IMR-90 (cell line): ENCODE data around the gene FOXD4L6. TPM values are rescaled to one million over a fixed set of nuclear protein-coding genes. Genes with fewer than 3 reads are reported as not detected.
"Not testable (repeated sequence)": the region's sequence is repeated elsewhere in the genome, so short reads cannot be mapped to it uniquely, and the experiment has no call there.

ENCODE experiments used
- ATAC-seq: fragments of 200-7000 bp; cut with Tn5 transposase; 2 replicates; pipeline ENCODE4 v1.9.1; 2020; ENCODE audit warnings: low read depth, mild to moderate bottlenecking, moderate library complexity
- BruUV-seq: library from RNA; stranded (reverse); fragments of 400-500 nt; replicated peaks from 2 replicates; lab custom pipeline; 2021; lab: Mats Ljungman, UMichigan
- CTCF ChIA-PET: fragments of 300-600 bp; formaldehyde crosslinking; extraction: SDS; loops from one replicate; lab custom pipeline; 2021; ENCODE audit warnings: antibody characterized with exemption; lab: Yijun Ruan, JAX
- POLR2A ChIA-PET: fragments of 300-600 bp; sonication (Branson Sonifier 250); formaldehyde crosslinking; loops from one replicate; lab custom pipeline; 2022; ENCODE audit warnings: antibody characterized with exemption; ENCODE audit not compliant: unreplicated experiment; lab: Charles Lee
- DNase-seq: peaks from one replicate; pipeline ENCODE4 v3.0.0; 2013
- H2AFZ ChIP-seq: replicated peaks from 2 replicates; pipeline ENCODE3; 2013; ENCODE audit warnings: low read length, mild to moderate bottlenecking; ENCODE audit not compliant: poor library complexity
- H2AK5ac ChIP-seq: 2 replicates; pipeline ENCODE4 v1.6.1; 2013; ENCODE audit warnings: low read depth, low read length, inconsistent platforms
- H2AK9ac ChIP-seq: replicated peaks from 2 replicates; pipeline ENCODE3; 2013; ENCODE audit warnings: mild to moderate bottlenecking, low read depth, low read length, moderate library complexity; ENCODE audit not compliant: poor library complexity
- H2BK120ac ChIP-seq: 2 replicates; pipeline ENCODE4 v1.6.1; 2013; ENCODE audit warnings: low read depth, low read length, inconsistent platforms
- H2BK15ac ChIP-seq: 3 replicates; pipeline ENCODE4 v1.6.1; 2013; ENCODE audit warnings: low read depth, low read length, inconsistent platforms
- H2BK20ac ChIP-seq: 2 replicates; pipeline ENCODE4 v1.6.1; 2013; ENCODE audit warnings: low read depth, mild to moderate bottlenecking, inconsistent platforms, low read length, moderate library complexity
- H2BK5ac ChIP-seq: 2 replicates; pipeline ENCODE4 v1.6.1; 2013; ENCODE audit warnings: mild to moderate bottlenecking, low read depth, low read length, inconsistent platforms; ENCODE audit not compliant: poor library complexity, severe bottlenecking
- H3K14ac ChIP-seq: replicated peaks from 2 replicates; pipeline ENCODE4 v1.6.1; 2013; ENCODE audit warnings: low read depth, low read length, inconsistent platforms
- H3K18ac ChIP-seq: 2 replicates; pipeline ENCODE4 v1.6.1; 2013; ENCODE audit warnings: low read depth, low read length, control low read depth
- H3K23ac ChIP-seq: 2 replicates; pipeline ENCODE4 v1.6.1; 2013; ENCODE audit warnings: low read depth, low read length, inconsistent platforms
- H3K27ac ChIP-seq: 2 replicates; pipeline ENCODE4 v1.5.1; 2013; ENCODE audit warnings: mild to moderate bottlenecking, control low read depth, low read length; ENCODE audit not compliant: insufficient read depth
- H3K27me3 ChIP-seq: 2 replicates; pipeline ENCODE4 v1.6.1; 2013; ENCODE audit warnings: low read length; ENCODE audit not compliant: control insufficient read depth, insufficient read depth
- H3K36me3 ChIP-seq: 2 replicates; pipeline ENCODE4 v1.6.1; 2013; ENCODE audit warnings: low read length, mixed read lengths; ENCODE audit not compliant: control insufficient read depth, insufficient read depth
- H3K4ac ChIP-seq: 2 replicates; pipeline ENCODE4 v1.6.1; 2013; ENCODE audit warnings: low read depth, low read length, inconsistent platforms
- H3K4me1 ChIP-seq: 2 replicates; pipeline ENCODE4 v1.6.1; 2013; ENCODE audit warnings: low read length, mixed read lengths; ENCODE audit not compliant: control insufficient read depth, insufficient read depth
- H3K4me2 ChIP-seq: 2 replicates; pipeline ENCODE4 v1.6.1; 2013; ENCODE audit warnings: low read depth, mild to moderate bottlenecking, control low read depth, low read length, moderate library complexity
- H3K4me3 ChIP-seq: 2 replicates; pipeline ENCODE4 v1.5.1; 2013; ENCODE audit warnings: low read depth, mild to moderate bottlenecking, control low read depth, low read length, moderate library complexity; ENCODE audit not compliant: insufficient read depth
- H3K56ac ChIP-seq: 2 replicates; pipeline ENCODE4 v1.6.1; 2013; ENCODE audit warnings: low read length, inconsistent platforms; ENCODE audit not compliant: insufficient read depth; ENCODE audit errors: extremely low read depth
- H3K79me1 ChIP-seq, 2 experiments: 2 replicates each; pipeline ENCODE4 v1.6.1; 2013; ENCODE audit warnings: low read length in 2 of 2, inconsistent platforms in 1 of 2, low read depth in 1 of 2
- H3K9ac ChIP-seq: 2 replicates; pipeline ENCODE4 v1.6.1; 2013; ENCODE audit warnings: low read depth, low read length, control low read depth
- H3K9me1 ChIP-seq: 2 replicates; pipeline ENCODE4 v1.6.1; 2013; ENCODE audit warnings: low read length, inconsistent platforms; ENCODE audit not compliant: insufficient read depth
- H3K9me3 ChIP-seq: 2 replicates; pipeline ENCODE4 v1.6.1; 2013; ENCODE audit warnings: low read length; ENCODE audit not compliant: control insufficient read depth, insufficient read depth
- H4K20me1 ChIP-seq: 2 replicates; pipeline ENCODE4 v1.6.1; 2013; ENCODE audit warnings: low read length, inconsistent platforms; ENCODE audit not compliant: insufficient read depth
- H4K5ac ChIP-seq: 2 replicates; pipeline ENCODE4 v1.6.1; 2013; ENCODE audit warnings: mild to moderate bottlenecking, low read depth, low read length, control low read depth
- H4K8ac ChIP-seq, 2 experiments: 2 replicates each; pipeline ENCODE4 v1.6.1; 2013; ENCODE audit warnings: low read depth in 2 of 2, low read length in 2 of 2, control low read depth in 1 of 2, inconsistent platforms in 1 of 2
- H4K91ac ChIP-seq: 2 replicates; pipeline ENCODE4 v1.6.1; 2013; ENCODE audit warnings: low read depth, low read length, inconsistent platforms; ENCODE audit not compliant: insufficient read depth
- WGBS, 2 experiments: methylation state at CpG; one replicate each; pipeline versions ENCODE4 v1.1.5 to v1.1.7; 2013; ENCODE audit warnings: missing lambda C conversion rate in 2 of 2; ENCODE audit not compliant: insufficient read length in 1 of 2; ENCODE audit errors: extremely low coverage in 2 of 2; 5-methylcytosine and 5-hydroxymethylcytosine counted together
- dilution Hi-C: fragments of 300-500 bp; cut with HindIII; formaldehyde crosslinking; loops from one replicate; pipeline ENCODE4 v1.14.3; 2018; ENCODE audit warnings: low sequenced_read_pairs; ENCODE audit not compliant: unreplicated experiment
- in situ Hi-C: fragments of 300-500 bp; cut with MboI; formaldehyde crosslinking; loops from 3 replicates; pipeline ENCODE4 v1.14.3; 2019; ENCODE audit warnings: low sequenced_read_pairs, inconsistent platforms, mixed read lengths
- intact Hi-C: fragments of 100-400 bp; cut with micrococcal nuclease; formaldehyde crosslinking; loops from 2 replicates; pipeline ENCODE4 v1.10.0; 2022
- polyA plus RNA-seq, 3 experiments: library from polyadenylated mRNA; depleted of rRNA; stranded (reverse); fragments of >200 nt; gene quantifications; 2 replicates each; pipeline ENCODE4 v1.2.3, GENCODE V29; 2012; ENCODE audit warnings: low replicate concordance in 1 of 3
- total RNA-seq: library from RNA; depleted of rRNA; stranded (reverse); fragments of >200 nt; gene quantifications from 2 replicates; pipeline ENCODE4 v1.2.3, GENCODE V29; 2012

Gene FOXD4L6
- total and polyA plus RNA-seq, 2 of the 4 experiments (the other 2 are of a cell fraction), result not detected

DNA sequence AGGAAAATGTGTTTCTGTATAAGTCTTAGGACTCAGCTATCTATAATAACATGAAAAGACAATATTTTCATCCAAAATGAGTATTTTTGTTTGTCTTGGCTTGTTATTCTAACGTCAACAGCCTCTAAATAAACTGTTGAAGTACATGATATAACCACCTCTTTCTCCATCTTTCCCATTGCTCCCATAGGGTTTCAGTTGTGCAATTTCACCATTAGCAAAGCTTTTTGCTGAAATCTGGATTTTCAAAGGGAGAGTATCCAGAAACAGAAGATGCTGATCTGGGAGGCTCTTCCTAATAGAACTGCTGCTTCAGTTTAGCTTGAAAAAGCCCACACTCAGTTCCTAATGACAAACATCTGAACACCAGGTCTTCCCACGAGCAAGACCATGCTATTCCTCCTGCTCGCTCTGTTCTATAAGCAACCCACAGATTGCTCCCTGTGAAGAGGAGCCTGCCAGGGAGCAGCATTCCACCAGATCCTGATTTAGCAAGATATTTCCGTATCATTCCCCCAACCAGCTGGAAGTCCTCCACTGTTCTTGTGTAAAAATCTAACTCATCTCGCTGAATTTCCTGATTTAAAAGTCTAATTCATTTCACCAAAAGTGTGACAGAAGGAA is 41.2 kb downstream of the FOXD4L6 start:
- H3K23ac ChIP-seq, H3K36me3 ChIP-seq, dilution Hi-C loops, H2BK5ac ChIP-seq, H3K14ac ChIP-seq, H2AK5ac ChIP-seq, H4K5ac ChIP-seq, H3K9me3 ChIP-seq, H3K18ac ChIP-seq, H3K27ac ChIP-seq, in situ Hi-C loops, H2BK120ac ChIP-seq, H3K4ac ChIP-seq, H2BK15ac ChIP-seq, H4K20me1 ChIP-seq, H2AFZ ChIP-seq, H3K79me1 ChIP-seq, H3K56ac ChIP-seq, intact Hi-C loops, CTCF ChIA-PET, H3K9ac ChIP-seq, H2BK20ac ChIP-seq, H3K4me2 ChIP-seq, POLR2A ChIA-PET, H3K27me3 ChIP-seq, H4K91ac ChIP-seq, H2AK9ac ChIP-seq, H3K4me3 ChIP-seq, BruUV-seq, H3K4me1 ChIP-seq, H4K8ac ChIP-seq, H3K9me1 ChIP-seq: not testable (repeated sequence)
- DNase-seq (peak; percentile 39), ATAC-seq (peak; percentile 38; the same call in 1 of the 2 replicates)
- 83% methylated on average over 2 of the region's 5 CpGs; no CpG with 5 or more reads in 1 of the 2 experiments for WGBS, 2 experiments

GRCh38 chr9:41086685-41087084 is 41.8 kb downstream of the FOXD4L6 start:
- H3K18ac ChIP-seq, H3K4me2 ChIP-seq, CTCF ChIA-PET, H3K9me3 ChIP-seq, H3K9ac ChIP-seq, H4K8ac ChIP-seq, POLR2A ChIA-PET, H3K4me3 ChIP-seq, H4K5ac ChIP-seq, H3K79me1 ChIP-seq, intact Hi-C loops, in situ Hi-C loops, H3K4me1 ChIP-seq, BruUV-seq, H4K20me1 ChIP-seq, H3K27me3 ChIP-seq, ATAC-seq, H2AK5ac ChIP-seq, H3K4ac ChIP-seq, H4K91ac ChIP-seq, dilution Hi-C loops, H3K9me1 ChIP-seq, DNase-seq, H2BK15ac ChIP-seq, H2BK5ac ChIP-seq, H3K56ac ChIP-seq, H2BK20ac ChIP-seq, H2BK120ac ChIP-seq, H3K36me3 ChIP-seq, H3K23ac ChIP-seq, H3K27ac ChIP-seq, H2AFZ ChIP-seq, H2AK9ac ChIP-seq, H3K14ac ChIP-seq: not testable (repeated sequence)
- no CpG with 5 or more reads among the region's 1 CpG for WGBS, 2 experiments
